WERI-Rb-1 (cell line): Measurements from ENCODE around the gene ACTR5.
A peak's percentile ranks its signal among the peaks of the same experiment; 100 is the strongest.

ENCODE experiments used
- DNase-seq: peaks from one replicate; pipeline ENCODE4 v3.0.0-alpha.2; 2020
- H3K27ac ChIP-seq: fragments of 250-450 bp; sonication (Bioruptor Pico); 2 replicates; pipeline ENCODE4 v1.5.1; 2020; ENCODE audit warnings: mild to moderate bottlenecking, moderate library complexity
- H3K27me3 ChIP-seq: fragments of 250-450 bp; sonication (Bioruptor Pico); 2 replicates; pipeline ENCODE4 v1.5.1; 2021; ENCODE audit warnings: mild to moderate bottlenecking, low read depth, moderate library complexity; ENCODE audit not compliant: insufficient read depth, severe bottlenecking
- H3K36me3 ChIP-seq: fragments of 250-450 bp; sonication (Bioruptor Pico); 2 replicates; pipeline ENCODE4 v1.5.1; 2020; ENCODE audit warnings: mild to moderate bottlenecking, moderate library complexity
- H3K4me3 ChIP-seq: 2 replicates; pipeline ENCODE4 v1.5.1; 2011; ENCODE audit warnings: low read depth, mild to moderate bottlenecking, control low read depth, low read length
- H3K9me3 ChIP-seq: fragments of 250-450 bp; sonication (Bioruptor Pico); 2 replicates; pipeline ENCODE4 v1.5.1; 2021; ENCODE audit warnings: mild to moderate bottlenecking, moderate library complexity; ENCODE audit not compliant: severe bottlenecking
- TF ChIP-seq, protein P1 (sequence below): IDR thresholded peaks from 2 replicates; pipeline ENCODE4 v1.5.1; 2011; ENCODE audit warnings: low read depth, mild to moderate bottlenecking, control low read depth, inconsistent platforms, low read length

The ACTR5 gene

DNA sequence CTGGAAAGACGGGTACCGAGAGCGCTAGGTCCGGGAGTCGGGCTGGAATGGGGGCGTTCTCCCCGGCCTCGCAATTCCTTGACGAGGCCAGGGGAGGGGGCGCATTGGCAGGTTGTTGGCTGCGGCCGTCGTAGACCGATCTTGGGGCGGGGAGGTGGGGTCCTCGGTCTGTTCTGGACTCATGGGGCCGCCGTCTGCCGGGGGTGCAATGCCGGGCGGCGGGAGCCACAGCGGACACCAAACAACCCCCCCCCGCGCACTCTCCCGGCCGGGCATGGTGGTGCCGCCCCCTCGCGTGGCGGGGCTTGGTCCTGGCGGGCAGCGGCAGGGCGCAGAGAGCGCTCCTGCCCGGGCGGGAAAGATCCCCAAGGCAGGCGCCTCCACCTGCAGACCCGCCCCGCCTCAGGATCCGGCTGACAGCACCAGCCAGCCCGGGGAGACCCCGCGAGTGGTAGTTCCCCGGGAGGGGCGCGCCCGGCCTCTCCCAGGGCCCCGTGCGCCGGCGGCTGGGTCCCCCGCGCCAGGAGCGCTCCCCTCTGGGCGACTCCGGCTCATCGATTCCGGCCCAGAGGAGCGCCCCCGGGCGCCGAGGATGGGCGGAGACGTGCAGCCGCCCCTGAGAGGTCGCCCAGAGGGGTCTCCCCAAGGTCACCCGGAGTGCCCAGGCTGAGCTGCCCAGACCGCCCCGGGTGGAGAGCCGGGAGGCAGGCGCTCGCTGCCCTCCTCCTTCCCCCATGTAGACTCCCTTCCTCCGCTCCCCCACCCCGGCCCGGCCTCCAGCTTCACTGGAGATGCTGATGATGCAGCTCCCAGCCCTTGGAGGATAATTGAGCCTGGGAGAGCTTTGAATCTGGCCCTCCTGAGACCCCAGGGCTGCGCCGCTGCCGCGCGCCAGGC lies 57.9 kb downstream of the ACTR5 start:
- TF ChIP-seq, protein P1, sequence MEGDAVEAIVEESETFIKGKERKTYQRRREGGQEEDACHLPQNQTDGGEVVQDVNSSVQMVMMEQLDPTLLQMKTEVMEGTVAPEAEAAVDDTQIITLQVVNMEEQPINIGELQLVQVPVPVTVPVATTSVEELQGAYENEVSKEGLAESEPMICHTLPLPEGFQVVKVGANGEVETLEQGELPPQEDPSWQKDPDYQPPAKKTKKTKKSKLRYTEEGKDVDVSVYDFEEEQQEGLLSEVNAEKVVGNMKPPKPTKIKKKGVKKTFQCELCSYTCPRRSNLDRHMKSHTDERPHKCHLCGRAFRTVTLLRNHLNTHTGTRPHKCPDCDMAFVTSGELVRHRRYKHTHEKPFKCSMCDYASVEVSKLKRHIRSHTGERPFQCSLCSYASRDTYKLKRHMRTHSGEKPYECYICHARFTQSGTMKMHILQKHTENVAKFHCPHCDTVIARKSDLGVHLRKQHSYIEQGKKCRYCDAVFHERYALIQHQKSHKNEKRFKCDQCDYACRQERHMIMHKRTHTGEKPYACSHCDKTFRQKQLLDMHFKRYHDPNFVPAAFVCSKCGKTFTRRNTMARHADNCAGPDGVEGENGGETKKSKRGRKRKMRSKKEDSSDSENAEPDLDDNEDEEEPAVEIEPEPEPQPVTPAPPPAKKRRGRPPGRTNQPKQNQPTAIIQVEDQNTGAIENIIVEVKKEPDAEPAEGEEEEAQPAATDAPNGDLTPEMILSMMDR, result peak; percentile 21; the same call in 1 of the 2 replicates
- H3K27ac ChIP-seq, result no peak overlapping the region
- peak overlapping the region; percentile 72 for H3K4me3 ChIP-seq
- H3K36me3 ChIP-seq, result no peaks in the 10 kb centered on the region
- H3K27me3 ChIP-seq, result peaks cover 7% of the 10 kb centered on the region
- no peaks in the 10 kb centered on the region for H3K9me3 ChIP-seq
- peak; percentile 21 for DNase-seq

DNA sequence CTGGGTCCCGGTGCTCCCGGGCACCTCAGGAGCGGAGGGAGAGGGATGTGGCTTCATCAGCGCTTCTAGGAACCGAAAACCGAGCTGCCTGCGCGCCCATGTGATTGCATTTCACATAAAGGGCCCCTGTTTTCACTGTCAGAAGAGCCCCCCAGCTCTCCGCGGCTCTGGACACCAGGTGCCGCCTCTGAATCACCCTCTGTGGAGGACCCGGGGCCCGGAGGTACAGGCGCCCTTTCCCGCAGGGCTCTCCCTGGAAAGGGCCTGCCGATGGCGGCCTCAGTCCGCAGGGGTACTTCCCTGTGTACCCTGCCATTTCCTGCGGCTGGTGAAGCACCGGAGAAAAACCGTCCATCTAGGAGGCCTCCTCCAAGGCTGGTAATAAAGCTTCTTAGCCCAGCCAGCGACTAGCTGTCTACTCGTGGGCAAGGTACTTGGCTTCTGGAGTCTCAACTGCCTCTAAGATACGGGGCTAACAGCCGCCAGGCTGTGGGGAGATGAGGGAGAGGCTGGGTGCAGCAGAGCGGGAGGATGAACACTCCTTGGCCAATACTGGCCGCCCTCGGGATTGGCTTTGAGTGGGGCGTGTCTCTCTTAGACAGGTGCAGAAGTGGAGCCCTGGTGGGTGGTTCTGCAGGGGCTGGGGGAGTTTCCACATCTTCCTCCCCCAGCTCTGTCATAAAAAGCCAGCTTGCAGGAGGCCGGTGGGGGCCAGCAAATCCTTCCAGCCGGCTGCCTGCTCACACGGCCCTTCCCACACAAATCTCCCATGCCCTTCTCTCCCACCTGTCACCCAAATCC lies 58.8 kb downstream of the ACTR5 start:
- DNase-seq, result peak; percentile 38
- H3K27me3 ChIP-seq, result peaks cover 7% of the 10 kb centered on the region
- no peak overlapping the region for H3K27ac ChIP-seq
- TF ChIP-seq, protein P1, result no peak
- peak overlapping the region; percentile 72 for H3K4me3 ChIP-seq
- H3K9me3 ChIP-seq, result no peaks in the 10 kb centered on the region
- H3K36me3 ChIP-seq, result no peaks in the 10 kb centered on the region

DNA sequence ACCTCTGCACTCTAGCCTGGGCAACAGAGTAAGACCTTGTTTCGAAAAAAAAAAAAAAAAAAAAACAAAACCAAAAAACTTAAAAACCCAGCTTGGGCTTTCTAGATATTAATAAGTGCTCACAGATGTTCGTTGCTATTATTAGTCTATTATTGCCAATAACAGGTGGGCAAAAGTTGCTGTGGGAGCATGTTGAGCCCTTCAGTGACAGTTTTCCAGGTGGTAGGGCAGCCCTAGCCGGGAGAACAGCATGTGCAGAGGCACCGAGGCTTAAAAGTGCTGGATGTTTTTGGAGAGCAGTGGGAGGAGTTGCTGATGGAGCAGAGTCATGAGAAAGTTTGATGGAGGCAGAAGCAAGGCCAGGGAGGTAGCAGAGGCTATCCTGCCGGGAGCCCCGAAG lies 61.7 kb downstream of the ACTR5 start:
- Histone ChIP-seq H3K27ac (no peak overlapping the region), H3K4me3 (no peak overlapping the region), H3K27me3 (peaks cover 7% of the 10 kb centered on the region), H3K9me3 (no peaks in the 10 kb centered on the region), H3K36me3 (no peaks in the 10 kb centered on the region)
- no peak for DNase-seq
- TF ChIP-seq, protein P1, result no peak

DNA sequence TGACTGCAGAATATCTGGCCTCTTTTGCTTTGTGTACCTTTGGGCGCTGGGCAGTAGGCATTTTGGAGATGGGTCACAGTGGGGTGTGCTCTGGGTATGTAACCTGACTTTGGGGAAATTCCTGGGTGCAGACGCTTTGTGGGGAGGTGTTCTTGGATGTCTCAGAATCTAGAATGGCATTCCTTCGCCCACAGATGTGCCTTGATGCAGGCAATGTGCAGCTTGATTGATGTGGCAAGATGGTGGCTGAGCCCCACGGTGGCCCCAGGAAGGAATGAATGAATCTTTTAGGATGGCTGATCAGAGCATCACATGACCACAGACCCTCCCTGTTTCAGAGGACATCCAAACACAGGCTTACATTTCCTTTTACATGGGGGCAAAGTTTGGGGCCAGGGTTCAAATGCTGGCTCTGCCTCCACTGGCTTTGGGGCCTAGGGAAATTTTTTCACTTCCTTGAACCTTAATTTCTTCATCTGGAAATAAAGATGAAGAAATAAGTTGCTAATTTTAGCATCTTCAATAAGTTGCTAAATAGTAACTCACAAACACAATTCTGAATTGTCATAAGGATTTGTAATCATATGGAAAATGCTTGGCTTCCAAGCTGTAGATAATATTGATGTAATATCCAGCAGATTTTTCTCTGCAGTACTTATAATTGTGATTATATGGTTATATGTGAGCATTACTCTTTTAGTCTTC lies 62.8 kb downstream of the ACTR5 start:
- no peaks in the 10 kb centered on the region for H3K36me3 ChIP-seq
- H3K9me3 ChIP-seq, result no peaks in the 10 kb centered on the region
- DNase-seq, result no peak
- no peaks in the 10 kb centered on the region for H3K27me3 ChIP-seq
- H3K4me3 ChIP-seq, result no peak overlapping the region
- TF ChIP-seq, protein P1, result no peak
- H3K27ac ChIP-seq, result no peak overlapping the region

DNA sequence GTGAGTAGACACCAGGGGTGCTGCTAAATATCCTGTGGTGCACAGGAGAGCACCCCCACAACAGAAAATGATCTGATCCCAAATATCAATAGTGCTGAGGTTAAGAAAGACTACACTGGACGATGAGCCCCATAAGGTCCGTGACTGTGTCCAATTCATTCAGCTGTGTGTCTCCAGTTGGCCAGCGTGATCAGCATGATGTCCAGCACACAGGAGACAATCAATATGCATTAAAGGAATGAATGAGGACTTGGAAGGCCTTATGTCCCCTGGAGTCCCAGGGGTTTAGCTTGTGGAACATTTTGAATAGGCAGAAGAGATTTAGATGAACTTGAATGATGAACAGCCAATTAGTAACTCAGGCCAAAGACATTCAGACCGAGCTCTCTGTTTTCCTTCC lies 63.5 kb downstream of the ACTR5 start:
- H3K4me3 ChIP-seq, result no peak overlapping the region
- DNase-seq, result no peak
- H3K27me3 ChIP-seq, result no peaks in the 10 kb centered on the region
- TF ChIP-seq, protein P1, result no peak
- no peaks in the 10 kb centered on the region for H3K36me3 ChIP-seq
- H3K9me3 ChIP-seq, result no peaks in the 10 kb centered on the region
- no peak overlapping the region for H3K27ac ChIP-seq
